GM18867 (cell line): Measurements from ENCODE around the gene PLPP3.
A peak's percentile ranks its signal among the peaks of the same experiment; 100 is the strongest.

Source experiments
- ATAC-seq: cut with Tn5 transposase; IDR thresholded peaks from one replicate; pipeline ENCODE4 v1.9.1; 2021; ENCODE audit warnings: mild to moderate bottlenecking, moderate library complexity; ENCODE audit not compliant: unreplicated experiment

The PLPP3 gene

GRCh38 chr1:56526571-56527174 lies 52.7 kb downstream of the PLPP3 start:
- peak; percentile 70 for ATAC-seq

GRCh38 chr1:56525489-56526041 lies 53.8 kb downstream of the PLPP3 start:
- ATAC-seq, result peak; percentile 83

GRCh38 chr1:56524263-56524662 lies 55.1 kb downstream of the PLPP3 start:
- no peak for ATAC-seq

- ATAC-seq, result no peak
Observed at GRCh38 chr1:56522680-56523079, 56.7 kb downstream of the PLPP3 start.

GRCh38 chr1:56520016-56520601 lies 59.3 kb downstream of the PLPP3 start:
- no peak for ATAC-seq

GRCh38 chr1:56517404-56518130 lies 61.8 kb downstream of the PLPP3 start:
- ATAC-seq, result no peak

GRCh38 chr1:56516539-56517252 lies 62.7 kb downstream of the PLPP3 start:
- ATAC-seq, result peak; percentile 94

- ATAC-seq, result no peak
Observed at GRCh38 chr1:56515898-56516538, 63.3 kb downstream of the PLPP3 start.

- ATAC-seq, result no peak
Observed at GRCh38 chr1:56512724-56513494, 66.5 kb downstream of the PLPP3 start.

- ATAC-seq, result no peak
Observed at GRCh38 chr1:56511766-56512165, 67.6 kb downstream of the PLPP3 start.

- no peak for ATAC-seq
Observed at GRCh38 chr1:56511364-56511763, 68.0 kb downstream of the PLPP3 start.

- ATAC-seq, result no peak
Observed at GRCh38 chr1:56510642-56511021, 68.7 kb downstream of the PLPP3 start.

GRCh38 chr1:56509713-56510641 lies 69.4 kb downstream of the PLPP3 start:
- ATAC-seq, result no peak

GRCh38 chr1:56508523-56508983 lies 70.8 kb downstream of the PLPP3 start:
- ATAC-seq, result no peak

GRCh38 chr1:56507925-56508522 lies 71.3 kb downstream of the PLPP3 start:
- no peak for ATAC-seq

- ATAC-seq, result no peak
Observed at GRCh38 chr1:56506951-56507491, 72.3 kb downstream of the PLPP3 start.

- no peak for ATAC-seq
Observed at GRCh38 chr1:56505792-56506743, 73.3 kb downstream of the PLPP3 start.
